Activated CD4-positive, alpha-beta T cell treated with anti-CD3 and anti-CD28 coated beads for 36 hours (primary cell): ENCODE measurements around the gene CRYAB. TPM values are rescaled to one million over a fixed set of nuclear protein-coding genes. Genes with fewer than 3 reads are reported as not detected.

Experiments used
- ATAC-seq: fragments of 200-7000 bp; cut with Tn5 transposase; one replicate; pipeline ENCODE4 v1.10.0; 2021; ENCODE audit warnings: mild to moderate bottlenecking, moderate library complexity
- CTCF ChIA-PET: fragments of 350-600 bp; sonication (Branson Sonifier 250); formaldehyde crosslinking; loops from one replicate; lab custom pipeline; 2021; ENCODE audit warnings: antibody characterized with exemption; lab: Charles Lee
- POLR2A ChIA-PET: fragments of 350-600 bp; sonication (Branson Sonifier 250); formaldehyde crosslinking; loops from one replicate; lab custom pipeline; 2021; ENCODE audit warnings: antibody characterized with exemption, inconsistent platforms; lab: Charles Lee
- DNase-seq: peaks from one replicate; pipeline ENCODE4 v3.0.0-alpha.2; 2020
- H3K27ac Mint-ChIP-seq: one replicate; pipeline ENCODE4 v1.8.0; 2021; ENCODE audit warnings: mixed read lengths
- H3K27me3 Mint-ChIP-seq: one replicate; pipeline ENCODE4 v1.8.0; 2021; ENCODE audit warnings: mixed read lengths
- H3K36me3 Mint-ChIP-seq: one replicate; pipeline ENCODE4 v1.8.0; 2021; ENCODE audit warnings: low read depth, mixed read lengths
- H3K4me1 Mint-ChIP-seq: one replicate; pipeline ENCODE4 v1.8.0; 2021; ENCODE audit warnings: mixed read lengths
- H3K4me3 Mint-ChIP-seq: one replicate; pipeline ENCODE4 v1.8.0; 2021; ENCODE audit warnings: mild to moderate bottlenecking, moderate library complexity, mixed read lengths
- H3K9me3 Mint-ChIP-seq: one replicate; pipeline ENCODE4 v1.8.0; 2021; ENCODE audit warnings: low read depth, mixed read lengths
- intact Hi-C, 2 experiments: fragments of 100-400 bp; cut with DNase I in 1 of 2; cut with micrococcal nuclease in 1 of 2; formaldehyde crosslinking; loops; one replicate each; pipeline versions ENCODE4 v1.14.2 to v1.15.1; 2022 to 2024; cut with DNase I, micrococcal nuclease
- total RNA-seq, 2 experiments: library from RNA; stranded (reverse); gene quantifications; one replicate each; pipeline ENCODE4 v1.2.3, GENCODE V29; 2021

CRYAB gene
- total RNA-seq, 2 experiments from 2014 or later = not detected

DNA sequence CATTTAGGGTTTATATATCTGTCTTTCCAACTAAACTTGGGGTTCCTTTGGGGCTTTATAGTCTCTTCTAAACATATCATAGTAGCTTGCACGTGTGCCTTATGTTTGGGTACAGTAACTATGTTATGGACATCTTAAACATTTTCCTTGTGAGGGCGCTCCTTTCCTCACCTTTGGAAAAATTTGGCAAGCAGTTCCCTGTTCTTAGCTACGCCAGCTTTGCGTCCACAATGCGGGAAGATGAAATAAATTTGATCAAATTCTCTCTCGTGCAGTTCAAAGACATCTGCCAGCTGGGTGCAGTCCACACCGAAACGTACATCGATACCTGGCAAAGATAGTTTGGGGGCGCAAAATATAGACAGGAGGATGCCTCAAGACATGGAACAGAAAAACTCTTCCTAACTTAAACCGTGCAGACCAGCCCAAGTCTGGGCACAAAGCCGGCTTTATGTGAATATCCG lies 33.2 kb downstream of the CRYAB start:
- ATAC-seq = no peak
- POLR2A ChIA-PET = no interaction called here
- CTCF ChIA-PET = interaction anchor here (0.6 to 1.6 kb wide), 5 partner anchors 48 to 349 kb away, joined by 3 to 6 read pairs (median 5); no protein-coding TSS in a partner anchor

DNA sequence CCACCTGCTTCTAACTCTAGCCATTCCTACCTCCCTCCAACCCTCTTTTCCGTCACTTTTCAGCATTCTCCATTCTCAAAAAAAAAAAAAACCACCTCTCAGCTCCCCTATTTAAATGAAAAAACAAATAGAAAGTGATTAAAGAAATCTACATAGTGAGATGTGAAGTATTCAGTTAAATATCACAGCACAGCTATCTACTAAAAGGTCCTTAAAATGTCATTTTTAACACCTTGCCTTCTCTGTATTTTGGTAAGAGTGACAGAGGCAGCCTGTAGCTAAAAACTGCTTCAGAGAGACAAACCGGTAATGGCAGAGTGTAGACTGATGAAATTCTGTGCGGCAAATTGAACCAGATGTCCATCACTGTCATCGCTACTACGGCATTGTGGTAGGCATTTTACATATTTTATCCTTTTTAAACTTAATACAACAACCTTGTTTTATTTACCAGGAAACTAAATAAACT lies 39.8 kb downstream of the CRYAB start:
- ChIA-PET POLR2A (interaction anchor here (0.6 to 1.5 kb wide), 3 partner anchors 8 to 1519 kb away, joined by 3 to 8 read pairs (median 3); no protein-coding TSS in a partner anchor), CTCF (interaction anchor here (0.7 to 3.4 kb wide), 23 partner anchors 9 to 409 kb away, joined by 3 to 19 read pairs (median 5); partner anchors contain the start of genes SDHD and TIMM8B)
- intact Hi-C loops = loop anchor here (1.0 to 10.0 kb wide), 12 partner anchors 8 to 1441 kb away; partner anchors contain the start of genes CFAP68 (in 2 of the 2), DLAT (in 2 of the 2), FDXACB1 (in 2 of the 2) and NKAPD1 (in 2 of the 2)
- ATAC-seq (no peak), DNase-seq (no peak)
- H3K27ac Mint-ChIP-seq = peak overlapping the region; percentile 76
- peaks cover 25% of the 10 kb centered on the region for H3K36me3 Mint-ChIP-seq
- no peaks in the 10 kb centered on the region for H3K9me3 Mint-ChIP-seq
- no peaks in the 10 kb centered on the region for H3K27me3 Mint-ChIP-seq
- H3K4me3 Mint-ChIP-seq = peak overlapping the region; percentile 95
- peaks cover 24% of the 10 kb centered on the region for H3K4me1 Mint-ChIP-seq

More for the DNA sequence above, 33.2 kb downstream of the CRYAB start:
- Mint-ChIP-seq H3K27me3 (no peaks in the 10 kb centered on the region), H3K36me3 (peaks cover 8% of the 10 kb centered on the region), H3K4me1 (peaks cover 26% of the 10 kb centered on the region), H3K4me3 (peak overlapping the region; percentile 78), H3K9me3 (no peaks in the 10 kb centered on the region), H3K27ac (peak overlapping the region; percentile 96)
- no peak for DNase-seq
- intact Hi-C loops = loop anchor here (2.0 to 10.0 kb wide), 4 partner anchors 104 to 296 kb away; partner anchors contain the start of genes BCO2 (in 1 of the 2), DLAT (in 1 of the 2) and PPP2R1B (in 1 of the 2)

DNA sequence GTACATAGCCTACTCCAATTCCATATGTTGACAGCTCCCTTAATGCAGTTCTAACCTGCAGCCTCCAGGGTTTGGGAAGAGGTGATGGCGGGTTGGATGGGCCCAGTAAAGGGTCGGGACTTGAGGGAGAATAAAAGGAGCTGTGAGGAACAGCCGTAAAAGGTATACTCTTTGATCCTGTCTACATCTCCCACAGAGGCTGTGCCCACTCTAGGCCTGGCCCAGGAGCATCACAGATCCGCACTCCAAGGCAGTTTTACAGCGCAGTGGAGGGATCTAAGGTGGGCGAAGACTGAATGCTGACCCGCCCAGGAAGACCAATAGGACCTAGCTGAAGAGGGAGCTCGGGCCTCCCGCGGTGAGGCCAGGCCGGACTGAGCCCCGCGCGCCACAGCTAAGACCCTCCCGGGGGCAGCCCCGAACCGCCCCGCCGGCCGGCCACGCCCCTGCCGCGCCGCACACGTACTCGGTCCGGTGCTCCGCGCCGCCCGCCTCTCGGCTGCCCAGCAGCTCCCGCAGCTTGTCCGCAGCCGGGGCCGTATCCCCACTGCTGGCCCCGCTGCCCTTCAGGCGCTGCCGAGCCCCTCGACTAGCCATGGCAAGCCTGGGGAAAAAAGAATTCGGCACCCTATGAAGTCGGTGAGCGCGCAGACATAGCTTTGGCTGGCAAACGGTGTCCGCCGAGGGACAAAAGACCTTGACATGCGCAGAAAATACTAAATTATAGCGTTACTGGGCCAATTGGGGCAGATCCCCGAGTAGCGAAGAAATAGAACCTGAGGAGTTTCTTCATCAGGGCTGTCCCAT lies 40.5 kb downstream of the CRYAB start, which contains the start of gene ALG9:
Gene ALG9, minus strand, starts transcription at position 696 of the 807 bp plus-strand sequence. Its CDS starts 99 bp downstream, at position 597.
- ChIA-PET CTCF (interaction anchor here (0.6 to 3.4 kb wide), 32 partner anchors 9 to 959 kb away, joined by 3 to 19 read pairs (median 4); partner anchors contain the start of genes PPP2R1B, SDHD and TIMM8B), POLR2A (interaction anchor here (0.6 to 1.5 kb wide), 4 partner anchors 9 to 1518 kb away, joined by 3 to 8 read pairs (median 3); no protein-coding TSS in a partner anchor)
- DNase-seq = peak; percentile 94
- H3K27ac Mint-ChIP-seq = peak within 1 kb of the TSS; percentile 90
- no peaks in the 10 kb centered on the region for H3K27me3 Mint-ChIP-seq
- H3K9me3 Mint-ChIP-seq = no peaks in the 10 kb centered on the region
- peak within 1 kb of the TSS; percentile 95 for H3K4me3 Mint-ChIP-seq
- ATAC-seq = peak; percentile 87
- H3K4me1 Mint-ChIP-seq = peaks cover 26% of the 10 kb centered on the region
- peaks cover 29% of the 10 kb centered on the region for H3K36me3 Mint-ChIP-seq
- intact Hi-C loops = loop anchor here (1.0 to 10.0 kb wide), 12 partner anchors 8 to 1441 kb away; partner anchors contain the start of genes CFAP68 (in 2 of the 2), DLAT (in 2 of the 2), FDXACB1 (in 2 of the 2) and NKAPD1 (in 2 of the 2)

DNA sequence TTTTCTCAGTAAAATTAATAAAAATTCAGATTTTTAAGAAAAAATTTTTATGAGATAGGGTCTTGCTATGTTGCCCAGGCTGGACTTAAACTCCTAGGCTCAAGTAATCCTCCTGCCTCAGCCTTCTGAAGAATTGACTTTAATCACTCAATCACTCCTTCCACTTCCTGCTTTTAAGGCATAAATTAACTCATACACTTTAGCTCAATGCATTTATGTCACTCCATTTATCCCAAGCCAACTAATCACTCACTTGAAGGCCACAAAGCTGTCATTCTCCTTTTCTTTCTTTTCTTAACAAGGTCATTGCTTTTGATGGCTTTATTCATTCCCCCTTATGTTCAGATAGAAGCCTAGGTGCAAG lies 41.1 kb downstream of the CRYAB start:
- no peaks in the 10 kb centered on the region for H3K27me3 Mint-ChIP-seq
- CTCF ChIA-PET = interaction anchor here (0.6 to 3.4 kb wide), 23 partner anchors 8 to 960 kb away, joined by 3 to 19 read pairs (median 4); partner anchors contain the start of genes PPP2R1B, SDHD and TIMM8B
- ATAC-seq (peak; percentile 20), DNase-seq (no peak)
- intact Hi-C loops = loop anchor here (2.0 to 10.0 kb wide), 7 partner anchors 56 to 1442 kb away; partner anchors contain the start of genes BCO2 (in 1 of the 2), DLAT (in 1 of the 2), NKAPD1 (in 1 of the 2) and PIH1D2 (in 1 of the 2)
- H3K9me3 Mint-ChIP-seq = no peaks in the 10 kb centered on the region
- H3K4me1 Mint-ChIP-seq = peaks cover 26% of the 10 kb centered on the region
- peak overlapping the region; percentile 90 for H3K27ac Mint-ChIP-seq
- POLR2A ChIA-PET = interaction anchor here (0.7 to 1.4 kb wide), 2 partner anchors 56 to 155 kb away, joined by 3 to 8 read pairs; no protein-coding TSS in a partner anchor
- H3K4me3 Mint-ChIP-seq = peak overlapping the region; percentile 95
- H3K36me3 Mint-ChIP-seq = peaks cover 29% of the 10 kb centered on the region

DNA sequence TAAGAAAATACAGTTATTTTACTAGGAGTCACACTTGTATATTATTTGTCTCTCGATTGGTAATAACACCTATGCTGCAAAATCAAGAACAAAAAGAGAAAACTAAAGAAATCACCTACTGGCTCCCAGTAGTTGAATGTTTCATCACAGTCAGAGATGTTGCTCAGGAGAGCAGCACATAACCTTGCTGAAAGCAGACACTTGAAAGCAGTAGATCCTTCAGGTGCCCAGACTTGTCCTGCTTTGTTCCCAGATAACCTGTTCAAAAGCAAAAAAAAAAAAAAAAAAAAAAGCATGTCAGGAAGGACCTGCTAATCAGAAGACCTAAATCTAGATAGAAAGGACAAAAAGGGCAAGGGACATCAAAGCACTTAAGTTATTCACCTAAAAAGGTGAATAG lies 41.5 kb downstream of the CRYAB start:
- Mint-ChIP-seq H3K4me1 (peaks cover 26% of the 10 kb centered on the region), H3K27ac (no peak overlapping the region), H3K36me3 (peaks cover 30% of the 10 kb centered on the region), H3K9me3 (no peaks in the 10 kb centered on the region), H3K27me3 (no peaks in the 10 kb centered on the region), H3K4me3 (peak overlapping the region; percentile 95)
- no peak for DNase-seq
- ATAC-seq = no peak
- intact Hi-C loops = loop anchor here (2.0 to 10.0 kb wide), 7 partner anchors 57 to 1442 kb away; partner anchors contain the start of genes BCO2 (in 1 of the 2), DLAT (in 1 of the 2), NKAPD1 (in 1 of the 2) and PIH1D2 (in 1 of the 2)
- ChIA-PET POLR2A (interaction anchor here (0.7 to 1.4 kb wide), 2 partner anchors 57 to 156 kb away, joined by 3 to 8 read pairs; no protein-coding TSS in a partner anchor), CTCF (interaction anchor here (0.7 to 3.4 kb wide), 19 partner anchors 8 to 960 kb away, joined by 3 to 19 read pairs (median 4); partner anchors contain the start of gene PPP2R1B)

DNA sequence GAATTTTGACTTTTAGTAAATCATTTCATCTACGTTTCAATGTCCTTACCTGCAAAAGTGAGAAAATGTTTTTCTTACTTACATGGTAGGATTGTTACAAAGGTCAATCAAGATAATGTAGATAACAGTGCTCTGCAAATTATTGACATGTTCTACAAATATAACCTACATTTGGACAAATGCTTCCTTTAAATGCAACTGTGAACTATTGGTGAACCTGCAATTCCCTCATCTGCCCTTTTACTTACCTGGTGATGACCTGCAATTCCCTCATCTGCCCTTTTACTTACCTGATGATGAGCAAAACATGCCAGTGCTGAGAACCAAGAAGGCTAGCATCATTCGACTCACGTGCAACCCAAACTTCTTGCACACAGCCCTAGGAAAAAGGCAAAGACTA lies 51.3 kb downstream of the CRYAB start:
- Mint-ChIP-seq H3K4me3 (no peak overlapping the region), H3K27me3 (no peaks in the 10 kb centered on the region), H3K36me3 (peaks cover 35% of the 10 kb centered on the region), H3K4me1 (no peaks in the 10 kb centered on the region), H3K9me3 (no peaks in the 10 kb centered on the region), H3K27ac (no peak overlapping the region)
- CTCF ChIA-PET = interaction anchor here (1.3 to 1.6 kb wide), 2 partner anchors 10 to 11 kb away, joined by 3 to 5 read pairs; partner anchors contain the start of gene ALG9
- intact Hi-C loops = no loop called here
- ATAC-seq (no peak), DNase-seq (no peak)
- POLR2A ChIA-PET = no interaction called here

Other genes starting within 250 kb of the CRYAB start
- gene PPP2R1B, start 145.4 kb downstream of the CRYAB start, total RNA-seq = 10 to 100 TPM; 39.1 to 53.9 TPM
- gene ALG9, start 40.2 kb downstream of the CRYAB start, total RNA-seq = 10 to 100 TPM; 30.4 to 41.2 TPM
- 1 to 10 TPM; 5.9 to 6.0 TPM for gene FDXACB1, start 32.6 kb downstream of the CRYAB start, total RNA-seq
- gene CFAP68, start 32.2 kb downstream of the CRYAB start, total RNA-seq = 10 to 100 TPM; 32.1 to 49.7 TPM
- not detected for gene HSPB2, start 964 bp upstream of the CRYAB start, total RNA-seq
- not detected for gene C11orf52, start 7.1 kb upstream of the CRYAB start, total RNA-seq
- gene DIXDC1, start 25.6 kb upstream of the CRYAB start, total RNA-seq = 10 to 100 TPM in 1 of 2 experiments, 1 to 10 TPM in 1; 10.0 to 14.0 TPM
- 10 to 100 TPM; 47.8 to 49.1 TPM for gene DLAT, start 113.6 kb upstream of the CRYAB start, total RNA-seq
- gene PIH1D2, start 162.2 kb upstream of the CRYAB start, total RNA-seq = under 1 TPM; 0.57 to 0.61 TPM
- 10 to 100 TPM; 23.7 to 45.3 TPM for gene NKAPD1, start 162.5 kb upstream of the CRYAB start, total RNA-seq
- gene TIMM8B, start 175.0 kb upstream of the CRYAB start, total RNA-seq = 10 to 100 TPM; 50.5 to 52.6 TPM
- gene SDHD, start 175.1 kb upstream of the CRYAB start, total RNA-seq = 10 to 100 TPM; 79.8 to 84.9 TPM